WTC11 (cell line): ENCODE data around the gene DNAJC10. TPM values are rescaled to one million over a fixed set of nuclear protein-coding genes. Genes with fewer than 3 reads are reported as not detected.

Experiments used
- ATAC-seq: fragments of 200-7000 bp; cut with Tn5 transposase; 2 replicates; pipeline ENCODE4 v1.10.0; 2021; ENCODE audit warnings: mild to moderate bottlenecking, moderate library complexity
- CTCF ChIA-PET: fragments of 300-600 bp; sonication (Branson Sonifier 250); formaldehyde crosslinking; loops from one replicate; lab custom pipeline; 2021; ENCODE audit warnings: antibody characterized with exemption; lab: Charles Lee
- POLR2A ChIA-PET: fragments of 350-600 bp; sonication (Branson Sonifier 250); formaldehyde crosslinking; loops from one replicate; lab custom pipeline; 2021; ENCODE audit warnings: antibody characterized with exemption; lab: Charles Lee
- DNase-seq: peaks from one replicate; pipeline ENCODE4 v3.0.0; 2021; ENCODE audit warnings: low spot score
- H3K27ac Mint-ChIP-seq: 2 replicates; pipeline ENCODE4 v1.8.0; 2021; ENCODE audit warnings: mixed read lengths
- H3K27me3 Mint-ChIP-seq: 2 replicates; pipeline ENCODE4 v1.8.0; 2021; ENCODE audit warnings: low read depth, mild to moderate bottlenecking, moderate library complexity, mixed read lengths
- H3K36me3 Mint-ChIP-seq: 2 replicates; pipeline ENCODE4 v1.8.0; 2021; ENCODE audit warnings: mixed read lengths
- H3K4me1 Mint-ChIP-seq: 2 replicates; pipeline ENCODE4 v1.8.0; 2022; ENCODE audit warnings: mixed read lengths
- H3K4me3 Mint-ChIP-seq: 2 replicates; pipeline ENCODE4 v1.8.0; 2021; ENCODE audit warnings: mild to moderate bottlenecking, moderate library complexity, mixed read lengths
- H3K9me3 Mint-ChIP-seq: 2 replicates; pipeline ENCODE4 v1.8.0; 2021; ENCODE audit warnings: mixed read lengths
- ATF1 ChIP-seq: sonication (generic); formaldehyde crosslinking; IDR thresholded peaks from 2 replicates; pipeline ENCODE4 v1.8.1; 2023; ENCODE audit warnings: mild to moderate bottlenecking, moderate library complexity, missing genetic modification reagents
- ATF2 ChIP-seq: sonication (generic); formaldehyde crosslinking; IDR thresholded peaks from 2 replicates; pipeline ENCODE4 v1.8.1; 2022; ENCODE audit warnings: low read depth, missing genetic modification reagents, borderline replicate concordance
- ATF3 ChIP-seq: sonication (generic); formaldehyde crosslinking; conservative IDR thresholded peaks from 2 replicates; pipeline ENCODE4 v1.8.1; 2022; ENCODE audit warnings: mild to moderate bottlenecking, missing genetic modification reagents
- CBFB ChIP-seq: sonication (generic); formaldehyde crosslinking; IDR thresholded peaks from 2 replicates; pipeline ENCODE4 v1.8.1; 2022; ENCODE audit warnings: mild to moderate bottlenecking, low read depth, missing genetic modification reagents
- CTCF ChIP-seq: fragments of 200-600 bp; IDR thresholded peaks from 2 replicates; pipeline ENCODE4 v1.8.0; 2022; ENCODE audit warnings: antibody characterized with exemption
- ERG ChIP-seq: fragments of 250-450 bp; sonication (Bioruptor Pico); IDR thresholded peaks from 2 replicates; pipeline ENCODE4 v1.8.0; 2021; ENCODE audit warnings: mild to moderate bottlenecking
- PRDM15 ChIP-seq: sonication (generic); formaldehyde crosslinking; IDR thresholded peaks from 2 replicates; pipeline ENCODE4 v1.8.0; 2022; ENCODE audit warnings: missing genetic modification reagents
- RORB ChIP-seq: fragments of 250-450 bp; sonication (Bioruptor Pico); IDR thresholded peaks from 2 replicates; pipeline ENCODE4 v1.9.0; 2021; ENCODE audit warnings: mild to moderate bottlenecking
- SMAD4 ChIP-seq: sonication (generic); formaldehyde crosslinking; IDR thresholded peaks from 2 replicates; pipeline ENCODE4 v1.8.0; 2022; ENCODE audit warnings: mild to moderate bottlenecking, missing genetic modification reagents
- TEAD4 ChIP-seq: sonication (generic); formaldehyde crosslinking; IDR thresholded peaks from 2 replicates; pipeline ENCODE4 v1.8.0; 2022; ENCODE audit warnings: mild to moderate bottlenecking, missing genetic modification reagents
- ZBTB21 ChIP-seq: sonication (generic); formaldehyde crosslinking; IDR thresholded peaks from 2 replicates; pipeline ENCODE4 v1.8.1; 2023; ENCODE audit warnings: mild to moderate bottlenecking, missing genetic modification reagents, borderline replicate concordance
- ZNF138 ChIP-seq: sonication (generic); formaldehyde crosslinking; conservative IDR thresholded peaks from 2 replicates; pipeline ENCODE4 v1.8.1; 2022; ENCODE audit warnings: mild to moderate bottlenecking, moderate library complexity, missing genetic modification reagents
- ZNF416 ChIP-seq: fragments of 250-450 bp; sonication (Bioruptor Pico); IDR thresholded peaks from 2 replicates; pipeline ENCODE4 v1.9.0; 2021; ENCODE audit warnings: mild to moderate bottlenecking, inconsistent platforms
- ZNF512 ChIP-seq: sonication (generic); formaldehyde crosslinking; IDR thresholded peaks from 2 replicates; pipeline ENCODE4 v1.8.1; 2022; ENCODE audit warnings: missing genetic modification reagents, borderline replicate concordance
- ZNF532 ChIP-seq: fragments of 250-450 bp; sonication (Bioruptor Pico); IDR thresholded peaks from 2 replicates; pipeline ENCODE4 v1.9.0; 2021; ENCODE audit warnings: mild to moderate bottlenecking, borderline replicate concordance
- total RNA-seq: library from RNA; stranded (reverse); gene quantifications from 3 replicates; pipeline ENCODE4 v1.2.3, GENCODE V29; 2021

DNAJC10 gene
- total RNA-seq, 1 experiment from 2014 or later = 109 TPM

- TF ChIP-seq ATF2 = no peak
- TF ChIP-seq ATF3 (CRISPR knock-in tag) = no peak
- TF ChIP-seq ERG = no peak
- no peak; the same call in 1 of the 2 replicates for TF ChIP-seq TEAD4 (CRISPR knock-in tag)
- TF ChIP-seq ATF1 (CRISPR knock-in tag) = peak; percentile 91; the same call in 1 of the 2 replicates
- TF ChIP-seq ZNF512 (CRISPR knock-in tag) = no peak
- no peak; the same call in 1 of the 2 replicates for TF ChIP-seq ZBTB21
- TF ChIP-seq RORB (CRISPR knock-in tag) = no peak
- no peak for TF ChIP-seq SMAD4
- TF ChIP-seq ZNF416 (CRISPR knock-in tag) = no peak
- TF ChIP-seq ZNF532 (CRISPR knock-in tag) = no peak
These were observed at the start of gene DNAJC10 (continued) for GRCh38 chr2:182715892-182716649.

- no peaks in the 10 kb centered on the region for H3K9me3 Mint-ChIP-seq
- no peak overlapping the region for H3K27ac Mint-ChIP-seq
- CTCF ChIA-PET = interaction anchor here (0.6 to 1.4 kb wide), 23 partner anchors 9 to 429 kb away, joined by 3 to 8 read pairs (median 4); partner anchors contain the start of gene DNAJC10
- TF ChIP-seq CBFB (CRISPR knock-in tag) (no peak), PRDM15 (CRISPR knock-in tag) (no peak), ZNF138 (CRISPR knock-in tag) (no peak), CTCF (peak; percentile 33; the same call in 1 of the 2 replicates)
- ATAC-seq (peak; percentile 77), DNase-seq (no peak)
- H3K36me3 Mint-ChIP-seq = no peaks in the 10 kb centered on the region
- H3K4me3 Mint-ChIP-seq = no peak overlapping the region
- POLR2A ChIA-PET = no interaction called here
- peaks cover 4% of the 10 kb centered on the region; the same call in 1 of the 2 replicates for H3K4me1 Mint-ChIP-seq
- H3K27me3 Mint-ChIP-seq = no peaks in the 10 kb centered on the region
These were observed 49.3 kb upstream of the DNAJC10 start for GRCh38 chr2:182666674-182667314.
